ENCODE measurements around the gene ADAM8. TPM values are rescaled to one million over a fixed set of nuclear protein-coding genes. Genes with fewer than 3 reads are reported as not detected.

ADAM8 gene
- total RNA-seq, 1 experiment from 2014 or later: 16.8 TPM

DNA sequence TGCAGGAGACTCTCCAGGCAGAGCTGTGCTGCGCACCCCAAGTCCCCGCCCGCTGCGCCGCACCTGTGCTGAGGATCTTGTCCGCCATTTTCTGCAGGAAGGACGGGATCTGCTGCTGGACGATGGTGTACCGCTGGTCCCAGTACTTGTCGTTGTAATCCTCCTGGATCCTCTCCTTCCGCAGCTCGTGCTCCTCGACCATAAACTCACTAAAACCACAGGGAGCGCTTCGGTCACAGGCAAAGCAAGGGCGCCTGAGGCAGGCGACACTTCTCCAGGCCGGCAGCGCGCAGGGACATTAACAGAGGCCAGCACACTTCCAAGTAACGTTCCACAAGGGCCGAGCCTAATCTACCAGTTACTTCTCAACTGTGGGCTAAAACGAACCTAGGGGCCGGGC, 13.1 kb upstream of the ADAM8 start:
- peaks cover 7% of the 10 kb centered on the region for H3K36me3 ChIP-seq (ENCODE audit: control insufficient read depth, insufficient read depth, low read length)
- ChIA-PET POLR2A (no interaction called here), CTCF (no interaction called here)
- TF ChIP-seq, protein P1, sequence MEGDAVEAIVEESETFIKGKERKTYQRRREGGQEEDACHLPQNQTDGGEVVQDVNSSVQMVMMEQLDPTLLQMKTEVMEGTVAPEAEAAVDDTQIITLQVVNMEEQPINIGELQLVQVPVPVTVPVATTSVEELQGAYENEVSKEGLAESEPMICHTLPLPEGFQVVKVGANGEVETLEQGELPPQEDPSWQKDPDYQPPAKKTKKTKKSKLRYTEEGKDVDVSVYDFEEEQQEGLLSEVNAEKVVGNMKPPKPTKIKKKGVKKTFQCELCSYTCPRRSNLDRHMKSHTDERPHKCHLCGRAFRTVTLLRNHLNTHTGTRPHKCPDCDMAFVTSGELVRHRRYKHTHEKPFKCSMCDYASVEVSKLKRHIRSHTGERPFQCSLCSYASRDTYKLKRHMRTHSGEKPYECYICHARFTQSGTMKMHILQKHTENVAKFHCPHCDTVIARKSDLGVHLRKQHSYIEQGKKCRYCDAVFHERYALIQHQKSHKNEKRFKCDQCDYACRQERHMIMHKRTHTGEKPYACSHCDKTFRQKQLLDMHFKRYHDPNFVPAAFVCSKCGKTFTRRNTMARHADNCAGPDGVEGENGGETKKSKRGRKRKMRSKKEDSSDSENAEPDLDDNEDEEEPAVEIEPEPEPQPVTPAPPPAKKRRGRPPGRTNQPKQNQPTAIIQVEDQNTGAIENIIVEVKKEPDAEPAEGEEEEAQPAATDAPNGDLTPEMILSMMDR (IDR thresholded peaks at IDR 0.05; ENCODE audit: insufficient read depth in 1 of 2, low read depth in 1 of 2, low read length in 1 of 2, severe bottlenecking in 1 of 2, unreplicated experiment in 1 of 2): no peak
- no peaks in the 10 kb centered on the region for H3K9me3 ChIP-seq
- H3K4me1 ChIP-seq: no peaks in the 10 kb centered on the region
- H3K27me3 Mint-ChIP-seq (ENCODE audit: insufficient read depth, unreplicated experiment): no peaks in the 10 kb centered on the region
- H3K27ac Mint-ChIP-seq (ENCODE audit: unreplicated experiment): no peak overlapping the region
- H3K27me3 ChIP-seq (replicated peaks; ENCODE audit: control insufficient read depth, insufficient read depth, low read length): no peaks in the 10 kb centered on the region
- no peak overlapping the region for H3K4me3 Mint-ChIP-seq (ENCODE audit: unreplicated experiment)
- BruUV-seq (replicated peaks): no TSS peak
- peaks cover 70% of the 10 kb centered on the region for H3K36me3 Mint-ChIP-seq (ENCODE audit: insufficient read depth, unreplicated experiment)
- no peak overlapping the region for H3K4me3 ChIP-seq (ENCODE audit: low read depth, low read length)
- DNase-seq: no peak
- no peaks in the 10 kb centered on the region for H3K9me3 Mint-ChIP-seq (ENCODE audit: unreplicated experiment)
- no peaks in the 10 kb centered on the region for H3K4me1 Mint-ChIP-seq (ENCODE audit: low read depth, unreplicated experiment)
- intact Hi-C loops (cut with micrococcal nuclease; ENCODE audit: unreplicated experiment): no loop called here

DNA sequence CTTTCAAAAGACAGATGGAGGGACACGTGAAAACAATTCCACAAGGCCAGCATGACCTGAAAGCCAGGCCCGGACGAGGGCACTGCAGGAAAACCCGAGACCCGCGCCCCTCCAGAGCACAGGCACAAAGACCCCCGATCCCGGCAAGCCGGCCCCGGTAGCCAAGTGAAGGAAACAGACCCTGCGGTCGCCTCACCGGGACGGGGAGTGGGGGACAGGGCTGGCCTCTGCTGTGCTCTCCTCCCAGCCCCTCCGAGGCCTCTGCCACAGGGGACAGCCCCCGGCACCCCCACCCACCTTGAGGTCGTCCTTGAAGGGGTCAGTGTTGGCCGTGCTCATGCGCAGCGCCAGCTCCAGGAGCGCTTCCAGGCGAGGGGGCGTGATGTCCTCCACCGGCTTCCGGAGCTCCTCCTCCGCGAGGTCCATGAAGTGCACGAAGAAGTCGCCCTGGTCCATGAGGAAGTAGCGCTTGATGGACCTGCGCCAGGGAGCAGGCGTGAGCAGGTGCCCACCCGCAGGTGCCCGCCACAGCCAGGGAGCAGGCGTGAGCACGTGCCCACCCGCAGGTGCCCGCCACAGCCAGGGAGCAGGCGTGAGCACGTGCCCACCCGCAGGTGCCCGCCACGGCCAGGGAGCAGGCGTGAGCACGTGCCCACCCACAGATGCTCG, 11.3 kb upstream of the ADAM8 start:
- CTCF ChIA-PET: no interaction called here
- POLR2A ChIA-PET: no interaction called here
- no peak overlapping the region for H3K27ac Mint-ChIP-seq (ENCODE audit: unreplicated experiment)
- intact Hi-C loops (cut with micrococcal nuclease; ENCODE audit: unreplicated experiment): no loop called here
- H3K4me1 Mint-ChIP-seq (ENCODE audit: low read depth, unreplicated experiment): no peaks in the 10 kb centered on the region
- BruUV-seq (replicated peaks): no TSS peak
- TF ChIP-seq, protein P1 (IDR thresholded peaks at IDR 0.05; ENCODE audit: insufficient read depth in 1 of 2, low read depth in 1 of 2, low read length in 1 of 2, severe bottlenecking in 1 of 2, unreplicated experiment in 1 of 2): no peak
- H3K9me3 ChIP-seq: no peaks in the 10 kb centered on the region
- H3K4me3 ChIP-seq (ENCODE audit: low read depth, low read length): no peak overlapping the region
- no peaks in the 10 kb centered on the region for H3K9me3 Mint-ChIP-seq (ENCODE audit: unreplicated experiment)
- no peaks in the 10 kb centered on the region for H3K27me3 Mint-ChIP-seq (ENCODE audit: insufficient read depth, unreplicated experiment)
- H3K27me3 ChIP-seq (replicated peaks; ENCODE audit: control insufficient read depth, insufficient read depth, low read length): no peaks in the 10 kb centered on the region
- DNase-seq: no peak
- peaks cover 11% of the 10 kb centered on the region for H3K36me3 ChIP-seq (ENCODE audit: control insufficient read depth, insufficient read depth, low read length)
- no peak overlapping the region for H3K4me3 Mint-ChIP-seq (ENCODE audit: unreplicated experiment)
- no peaks in the 10 kb centered on the region for H3K4me1 ChIP-seq
- H3K36me3 Mint-ChIP-seq (ENCODE audit: insufficient read depth, unreplicated experiment): peaks cover 67% of the 10 kb centered on the region

DNA sequence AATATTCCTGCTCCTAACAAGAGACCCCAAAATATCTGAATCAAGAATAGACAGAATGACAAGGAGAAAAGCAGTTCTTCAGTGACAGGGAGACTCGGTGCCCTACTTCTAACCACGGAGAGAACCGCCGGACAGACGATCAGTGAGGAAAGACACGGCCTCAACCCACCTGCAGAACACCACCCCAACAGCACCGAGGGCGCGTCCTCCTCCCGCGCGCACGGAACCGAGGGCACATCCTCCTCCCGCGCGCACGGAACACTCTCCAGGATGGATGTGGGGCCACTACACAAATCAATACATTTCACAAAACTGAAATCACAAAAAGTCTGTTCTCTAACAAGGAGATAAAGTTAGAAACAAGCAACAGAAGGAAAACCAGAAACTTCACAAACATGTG, 9.7 kb upstream of the ADAM8 start:
- POLR2A ChIA-PET: no interaction called here
- no peak for DNase-seq
- Mint-ChIP-seq H3K27ac (ENCODE audit: unreplicated experiment) (peak overlapping the region; percentile 20), H3K36me3 (ENCODE audit: insufficient read depth, unreplicated experiment) (peaks cover 73% of the 10 kb centered on the region), H3K4me1 (ENCODE audit: low read depth, unreplicated experiment) (no peaks in the 10 kb centered on the region), H3K9me3 (ENCODE audit: unreplicated experiment) (no peaks in the 10 kb centered on the region), H3K4me3 (ENCODE audit: unreplicated experiment) (no peak overlapping the region), H3K27me3 (ENCODE audit: insufficient read depth, unreplicated experiment) (no peaks in the 10 kb centered on the region)
- Histone ChIP-seq H3K4me1 (no peaks in the 10 kb centered on the region), H3K9me3 (no peaks in the 10 kb centered on the region), H3K4me3 (ENCODE audit: low read depth, low read length) (no peak overlapping the region), H3K27me3 (replicated peaks; ENCODE audit: control insufficient read depth, insufficient read depth, low read length) (no peaks in the 10 kb centered on the region), H3K36me3 (ENCODE audit: control insufficient read depth, insufficient read depth, low read length) (peaks cover 10% of the 10 kb centered on the region)
- intact Hi-C loops (cut with micrococcal nuclease; ENCODE audit: unreplicated experiment): no loop called here
- CTCF ChIA-PET: interaction anchor here (1.1 kb wide), 1 partner anchor 8 kb away, joined by 5 read pairs; no protein-coding TSS in a partner anchor
- no TSS peak for BruUV-seq (replicated peaks)
- TF ChIP-seq, protein P1 (IDR thresholded peaks at IDR 0.05; ENCODE audit: insufficient read depth in 1 of 2, low read depth in 1 of 2, low read length in 1 of 2, severe bottlenecking in 1 of 2, unreplicated experiment in 1 of 2): no peak
